Lung (tissue), 12 donors: ENCODE results near the gene SRPK2. TPM values are rescaled to one million over a fixed set of nuclear protein-coding genes. Genes with fewer than 3 reads are reported as not detected.
"Not testable (repeated sequence)": the region's sequence is repeated elsewhere in the genome, so short reads cannot be mapped to it uniquely, and the experiment has no call there.

Source experiments
- ATAC-seq: fragments of 200-7000 bp; cut with Tn5 transposase; one replicate; pipeline ENCODE4 v1.9.1; 2020; ENCODE audit warnings: moderate number of reproducible peaks; ENCODE audit not compliant: insufficient read depth, low FRiP score
- DNase-seq, 3 donors: peaks; one replicate each; pipeline ENCODE4 v3.0.0-alpha.2; 2013 to 2017
- H3K27ac ChIP-seq, 2 donors: one replicate each; pipeline ENCODE4 v1.5.1; 2013; ENCODE audit warnings: mild to moderate bottlenecking in 2 of 2, moderate library complexity in 2 of 2, control low read depth in 1 of 2, inconsistent platforms in 1 of 2, low read depth in 1 of 2, low read length in 1 of 2
- H3K27me3 ChIP-seq, 3 donors: one replicate each; pipeline ENCODE4 v1.5.1; 2013; ENCODE audit warnings: low read length in 2 of 3; ENCODE audit not compliant: control insufficient read depth in 3 of 3, insufficient read depth in 3 of 3
- H3K36me3 ChIP-seq, 4 donors: one replicate each; pipeline ENCODE4 v1.5.1; 2013; ENCODE audit warnings: low read length in 4 of 4, mild to moderate bottlenecking in 1 of 4, moderate library complexity in 1 of 4; ENCODE audit not compliant: control insufficient read depth in 4 of 4, insufficient read depth in 4 of 4
- H3K4me1 ChIP-seq, 5 donors: one replicate each; pipeline ENCODE4 v1.5.1; 2013; ENCODE audit warnings: low read length in 5 of 5, mild to moderate bottlenecking in 2 of 5, moderate library complexity in 1 of 5; ENCODE audit not compliant: control insufficient read depth in 5 of 5, insufficient read depth in 5 of 5
- H3K4me3 ChIP-seq: one replicate; pipeline ENCODE4 v1.5.1; 2013; ENCODE audit warnings: mild to moderate bottlenecking, control low read depth, moderate library complexity
- H3K9ac ChIP-seq, 2 donors: one replicate each; pipeline ENCODE4 v1.5.1; 2013; ENCODE audit warnings: low read length in 2 of 2, control low read depth in 1 of 2; ENCODE audit not compliant: insufficient read depth in 1 of 2
- H3K9me3 ChIP-seq, 4 donors: one replicate each; pipeline ENCODE4 v1.5.1; 2013; ENCODE audit warnings: low read length in 3 of 4, mild to moderate bottlenecking in 1 of 4, moderate library complexity in 1 of 4; ENCODE audit not compliant: control insufficient read depth in 4 of 4, insufficient read depth in 3 of 4
- WGBS, 2 donors: extraction: QIAGEN DNeasy Blood & Tissue Kit; methylation state at CpG; one replicate each; pipeline ENCODE4 v1.1.7; 2013; 5-methylcytosine and 5-hydroxymethylcytosine counted together
- polyA plus RNA-seq, 2 donors: library from polyadenylated mRNA; stranded (reverse); fragments of 200-250 nt; gene quantifications; one replicate each; pipeline ENCODE4 v1.2.1, GENCODE V29; 2013
- total RNA-seq, 2 donors: library from RNA; depleted of rRNA in 1 of 2; stranded (reverse); fragments of >200 nt in 1 of 2; gene quantifications; one replicate each; pipeline ENCODE4 v1.2.1, GENCODE V29; 2014 to 2021
- TF ChIP-seq, protein P1 (sequence below): IDR thresholded peaks from 2 replicates; pipeline ENCODE4 v1.5.1; 2012; ENCODE audit warnings: mild to moderate bottlenecking; ENCODE audit errors: control extremely low read depth, extremely low read depth
- donor health status: control.
- donor health status: control.
- donor health status: Bipolar disorder and iron deficiency.
- donor health status: healthy.
- donor health status: DM: yes; HTN: yes; CAD: no.

The SRPK2 gene
- total and polyA plus RNA-seq, 4 donors: 10.8 to 71.2 (median 23.2) TPM

DNA sequence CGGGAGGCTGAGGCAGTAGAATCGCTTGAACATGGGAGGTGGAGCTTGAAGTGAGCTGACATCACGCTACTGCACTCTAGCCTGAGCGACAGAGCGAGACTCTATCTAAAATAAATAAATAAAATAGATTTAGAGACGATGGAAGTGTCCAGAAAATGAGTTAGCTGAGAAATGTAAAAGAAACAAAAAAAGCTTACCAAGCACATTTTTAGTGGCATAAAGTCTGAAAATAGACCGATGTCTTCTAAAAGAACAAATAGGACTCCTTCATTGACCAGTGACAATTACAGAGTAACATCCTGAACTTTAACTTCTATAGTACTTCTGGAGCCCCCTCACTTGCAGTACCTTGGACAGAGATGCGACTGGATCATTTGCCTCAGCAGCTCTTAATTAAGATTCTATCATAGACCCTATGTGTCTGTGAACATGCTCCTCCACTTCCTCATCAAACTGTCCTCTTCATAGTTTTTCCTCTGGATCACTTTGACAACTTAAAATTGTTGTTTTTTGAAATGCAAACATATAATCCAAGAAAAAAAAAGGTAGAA lies 25.2 kb upstream of the SRPK2 start:
- Histone ChIP-seq H3K9me3 (no peaks in the 10 kb centered on the region), H3K36me3 (no peaks in the 10 kb centered on the region), H3K4me3 (no peak overlapping the region), H3K27me3 (no peaks in the 10 kb centered on the region), H3K4me1 (peaks cover 0 to 3% (median 0%) of the 10 kb centered on the region in 5 donors), H3K9ac (no peak overlapping the region), H3K27ac (no peak overlapping the region)
- DNase-seq: no peak
- no peak for ATAC-seq
- TF ChIP-seq, protein P1, sequence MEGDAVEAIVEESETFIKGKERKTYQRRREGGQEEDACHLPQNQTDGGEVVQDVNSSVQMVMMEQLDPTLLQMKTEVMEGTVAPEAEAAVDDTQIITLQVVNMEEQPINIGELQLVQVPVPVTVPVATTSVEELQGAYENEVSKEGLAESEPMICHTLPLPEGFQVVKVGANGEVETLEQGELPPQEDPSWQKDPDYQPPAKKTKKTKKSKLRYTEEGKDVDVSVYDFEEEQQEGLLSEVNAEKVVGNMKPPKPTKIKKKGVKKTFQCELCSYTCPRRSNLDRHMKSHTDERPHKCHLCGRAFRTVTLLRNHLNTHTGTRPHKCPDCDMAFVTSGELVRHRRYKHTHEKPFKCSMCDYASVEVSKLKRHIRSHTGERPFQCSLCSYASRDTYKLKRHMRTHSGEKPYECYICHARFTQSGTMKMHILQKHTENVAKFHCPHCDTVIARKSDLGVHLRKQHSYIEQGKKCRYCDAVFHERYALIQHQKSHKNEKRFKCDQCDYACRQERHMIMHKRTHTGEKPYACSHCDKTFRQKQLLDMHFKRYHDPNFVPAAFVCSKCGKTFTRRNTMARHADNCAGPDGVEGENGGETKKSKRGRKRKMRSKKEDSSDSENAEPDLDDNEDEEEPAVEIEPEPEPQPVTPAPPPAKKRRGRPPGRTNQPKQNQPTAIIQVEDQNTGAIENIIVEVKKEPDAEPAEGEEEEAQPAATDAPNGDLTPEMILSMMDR: no peak
- WGBS, 2 donors: 78 to 85% methylated on average over 8 of the region's 8 CpGs

DNA sequence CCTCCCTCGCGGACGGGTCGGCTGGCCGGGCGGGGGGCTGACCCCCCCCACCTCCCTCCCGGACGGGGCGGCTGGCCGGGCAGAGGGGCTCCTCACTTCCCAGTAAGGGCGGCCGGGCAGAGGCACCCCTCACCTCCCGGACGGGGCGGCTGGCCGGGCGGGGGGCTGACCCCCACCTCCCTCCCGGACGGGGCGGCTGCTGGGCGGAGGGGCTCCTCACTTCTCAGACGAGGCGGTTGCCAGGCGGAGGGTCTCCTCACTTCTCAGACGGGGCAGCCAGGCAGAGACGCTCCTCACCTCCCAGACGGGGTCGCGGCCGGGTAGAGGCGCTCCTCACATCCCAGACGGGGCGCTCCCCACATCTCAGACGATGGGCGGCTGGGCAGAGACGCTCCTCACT lies 22.1 kb upstream of the SRPK2 start:
- H3K9ac ChIP-seq, H3K4me1 ChIP-seq, H3K9me3 ChIP-seq, ATAC-seq, H3K36me3 ChIP-seq, H3K27me3 ChIP-seq, H3K27ac ChIP-seq, H3K4me3 ChIP-seq, DNase-seq: not testable (repeated sequence)
- 98 to 99% methylated on average over 19 to 35 of the region's 36 CpGs for WGBS, 2 donors

DNA sequence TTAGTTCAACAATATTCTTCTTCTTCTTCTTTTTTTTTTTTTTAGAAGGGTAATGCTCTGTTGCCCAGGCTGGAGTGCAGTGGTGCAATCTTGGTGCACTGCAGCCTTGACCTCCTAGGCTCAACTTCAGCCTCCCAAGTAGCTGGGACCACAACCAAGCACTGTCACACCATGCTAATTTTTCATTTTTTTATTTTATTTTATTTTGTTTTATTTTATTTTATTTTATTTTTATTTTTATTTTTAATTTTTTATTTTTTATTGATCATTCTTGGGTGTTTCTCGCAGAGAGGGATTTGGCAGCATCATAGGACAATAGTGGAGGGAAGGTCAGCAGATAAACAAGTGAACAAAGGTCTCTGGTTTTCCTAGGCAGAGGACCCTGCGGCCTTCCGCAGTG lies 21.1 kb upstream of the SRPK2 start:
- DNase-seq, H3K4me1 ChIP-seq, H3K27me3 ChIP-seq, H3K9ac ChIP-seq, H3K27ac ChIP-seq, H3K36me3 ChIP-seq, H3K9me3 ChIP-seq, H3K4me3 ChIP-seq, ATAC-seq: not testable (repeated sequence)
- WGBS, 2 donors: 65 to 92% methylated on average over 1 to 2 of the region's 3 CpGs

DNA sequence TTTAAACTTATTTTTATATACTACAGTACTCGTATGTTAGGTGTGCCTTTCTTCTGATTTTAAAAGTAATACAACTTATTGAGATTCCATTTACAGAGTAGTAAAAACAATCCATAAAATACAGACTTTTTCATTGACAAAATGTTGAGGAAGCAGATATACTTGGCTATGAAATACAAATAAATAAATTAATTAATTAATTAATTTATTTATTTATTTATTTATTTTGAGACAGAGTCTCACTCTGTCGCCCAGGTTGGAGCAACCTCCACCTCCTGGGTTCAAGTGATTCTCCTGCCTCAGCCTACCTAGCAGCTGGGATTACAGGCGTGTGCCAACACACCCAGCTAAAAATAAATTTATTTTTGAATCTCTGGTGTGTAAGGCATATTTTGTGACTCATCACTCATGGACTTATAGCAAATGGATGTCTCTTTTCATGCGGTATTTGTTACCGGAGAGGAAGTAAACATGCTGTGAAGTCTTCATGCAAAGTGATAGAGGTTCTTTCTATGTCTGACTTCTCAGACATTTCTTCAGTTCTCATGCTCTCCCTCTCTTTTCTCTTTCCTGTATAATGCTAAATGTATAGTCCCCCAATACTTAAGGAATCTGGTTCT lies 20.2 kb upstream of the SRPK2 start:
- Histone ChIP-seq H3K9ac (no peak overlapping the region), H3K9me3 (no peaks in the 10 kb centered on the region), H3K36me3 (no peaks in the 10 kb centered on the region), H3K4me3 (no peak overlapping the region), H3K4me1 (no peaks in the 10 kb centered on the region), H3K27ac (no peak overlapping the region), H3K27me3 (no peaks in the 10 kb centered on the region)
- TF ChIP-seq, protein P1: no peak
- DNase-seq (no peak), ATAC-seq (no peak)
- WGBS, 2 donors: 93 to 96% methylated on average over 5 of the region's 5 CpGs
